Eye (tissue), 1 donor: Measurements from ENCODE around the gene SSR3.
A peak's percentile ranks its signal among the peaks of the same experiment; 100 is the strongest.

Experiments
- DNase-seq: peaks from one replicate; pipeline ENCODE4 v3.0.0-alpha.2; 2015

Gene SSR3

GRCh38 chr3:156535162-156535627, 19.7 kb downstream of the SSR3 start:
- peak; percentile 81 for DNase-seq

GRCh38 chr3:156533205-156533604, 21.7 kb downstream of the SSR3 start:
- no peak for DNase-seq

DNA sequence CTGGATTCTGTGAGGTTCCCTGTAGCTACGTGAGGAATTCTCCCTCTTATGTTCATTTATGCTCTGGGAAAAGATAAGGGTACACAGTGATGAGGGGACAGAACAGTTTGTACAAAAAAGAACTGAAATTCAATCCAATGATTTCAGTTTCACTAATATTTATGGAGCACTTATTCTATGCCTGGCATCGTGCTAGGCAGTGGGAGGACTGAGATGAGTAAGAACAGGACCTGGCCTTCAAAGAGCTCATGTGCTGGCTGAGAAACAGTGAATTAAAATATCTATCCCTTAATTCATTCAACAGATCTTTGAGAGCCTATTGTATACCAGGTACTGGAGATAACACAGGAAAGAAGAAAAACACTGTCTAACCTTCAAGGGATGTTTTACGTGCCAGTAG, 22.2 kb downstream of the SSR3 start:
- no peak for DNase-seq

- no peak for DNase-seq
These were observed 23.9 kb downstream of the SSR3 start for GRCh38 chr3:156530980-156531379.

- no peak for DNase-seq
These were observed 27.9 kb downstream of the SSR3 start for GRCh38 chr3:156527060-156527459.

DNA sequence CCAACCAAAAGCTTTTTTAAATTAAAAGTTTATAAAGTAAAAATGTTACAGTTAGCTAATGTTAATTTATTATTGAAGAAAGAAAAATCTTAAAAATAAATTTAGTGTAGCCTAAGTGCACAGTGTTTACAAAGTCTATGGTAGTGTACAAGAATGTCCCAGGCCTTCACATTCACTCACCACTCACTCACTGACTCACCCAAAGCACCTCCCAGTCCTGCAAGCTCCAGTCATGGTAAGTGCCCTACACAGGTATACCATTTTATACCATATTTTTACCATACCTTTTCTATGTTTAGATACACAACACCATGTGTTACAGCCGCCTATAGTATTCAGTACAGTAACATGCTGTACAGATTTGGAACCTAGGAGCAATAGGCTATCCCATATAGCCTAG, 29.1 kb downstream of the SSR3 start:
- DNase-seq: no peak

DNA sequence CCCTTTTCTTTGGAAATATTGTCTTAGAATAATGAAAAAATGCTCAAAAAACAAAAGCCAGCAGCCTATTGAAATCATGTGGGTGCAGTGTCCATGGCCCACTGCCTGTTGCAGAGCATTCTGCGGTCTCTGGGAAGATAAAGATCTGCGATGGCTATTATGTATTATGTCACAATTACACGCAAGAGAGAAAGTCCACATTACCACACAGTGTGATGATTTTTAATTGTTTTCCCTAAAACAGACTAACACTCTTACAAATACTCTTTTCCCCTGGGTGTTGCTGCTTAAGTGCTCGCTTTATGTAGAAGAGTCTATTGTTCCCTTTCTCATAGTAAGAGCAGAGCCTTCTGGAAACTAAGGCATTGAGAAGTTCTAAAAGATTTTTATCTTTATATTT, 32.2 kb downstream of the SSR3 start:
- no peak for DNase-seq

- no peak for DNase-seq
These were observed 35.2 kb downstream of the SSR3 start for GRCh38 chr3:156519758-156520162.

GRCh38 chr3:156518726-156519125, 36.2 kb downstream of the SSR3 start:
- peak; percentile 26 for DNase-seq

GRCh38 chr3:156516961-156517360, 38.0 kb downstream of the SSR3 start:
- no peak for DNase-seq

DNA sequence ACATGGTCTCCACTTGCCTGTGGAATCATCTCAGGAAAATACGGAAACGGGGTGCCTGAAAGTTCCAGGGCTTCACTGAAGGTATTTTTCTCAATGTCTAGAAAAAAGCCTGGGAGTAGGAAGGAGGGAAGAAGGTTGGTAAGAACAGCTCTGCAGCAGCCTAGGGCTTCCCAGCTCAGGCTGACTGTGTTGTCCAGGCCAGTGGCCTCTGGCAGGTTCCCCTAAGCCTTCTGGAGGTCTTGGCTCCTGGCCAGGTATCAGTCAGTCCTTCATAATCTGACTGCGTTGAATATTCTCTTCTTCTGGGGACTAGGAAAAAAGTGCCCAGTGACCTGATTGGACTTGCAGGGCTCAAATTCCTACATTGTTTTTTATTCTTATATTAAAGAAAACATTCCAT, 38.6 kb downstream of the SSR3 start:
- no peak for DNase-seq

GRCh38 chr3:156513619-156514018, 41.3 kb downstream of the SSR3 start:
- no peak for DNase-seq

GRCh38 chr3:156511987-156512677, 42.8 kb downstream of the SSR3 start:
- no peak for DNase-seq

DNA sequence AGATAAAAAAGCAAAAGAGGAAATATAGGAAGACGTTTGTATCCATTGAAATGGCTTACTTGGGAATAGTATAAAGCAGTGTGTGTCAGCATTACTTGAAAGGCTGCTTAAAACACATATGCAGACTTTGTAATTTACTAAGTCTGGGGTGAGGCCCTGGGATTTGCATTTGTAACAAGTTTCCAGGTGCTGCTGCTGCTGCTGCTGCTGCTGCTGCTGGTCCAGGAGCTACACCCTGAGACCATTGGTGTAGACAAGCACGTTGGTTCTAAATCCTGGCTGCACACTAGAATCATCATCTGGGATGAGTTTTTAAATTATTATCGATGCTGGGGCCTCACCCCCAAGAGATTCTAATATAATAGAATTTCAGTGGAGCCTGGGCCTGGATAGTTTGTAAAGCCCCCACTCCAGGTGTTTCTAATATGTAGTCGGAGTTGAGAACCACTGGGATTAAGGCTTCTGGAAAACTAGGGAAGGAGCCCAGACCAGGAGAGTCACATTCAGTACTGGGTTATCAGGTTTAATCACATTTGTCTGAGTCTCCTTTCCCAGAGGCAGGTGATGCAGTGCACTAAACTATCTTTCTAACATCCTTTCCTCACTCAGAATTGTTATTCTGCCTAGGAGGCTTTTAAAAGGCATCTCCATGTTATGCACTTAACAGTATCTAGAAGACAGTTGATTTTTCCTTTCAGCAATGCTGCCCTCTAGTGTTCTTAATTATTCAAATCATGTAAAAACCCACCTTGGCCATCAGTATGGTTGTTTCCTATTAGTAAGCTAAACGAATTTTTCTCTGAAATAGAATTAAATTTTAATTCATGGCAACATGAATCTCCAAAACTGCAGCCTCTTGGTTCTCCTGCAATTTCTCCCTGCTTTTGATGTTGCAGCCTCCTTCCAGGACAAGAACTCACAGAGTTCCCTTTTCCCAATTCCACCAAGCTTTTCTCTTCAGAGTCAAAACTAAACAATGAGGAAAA, 45.4 kb downstream of the SSR3 start:
- peak; percentile 87 for DNase-seq

- no peak for DNase-seq
These were observed 47.6 kb downstream of the SSR3 start for GRCh38 chr3:156507285-156507684.

DNA sequence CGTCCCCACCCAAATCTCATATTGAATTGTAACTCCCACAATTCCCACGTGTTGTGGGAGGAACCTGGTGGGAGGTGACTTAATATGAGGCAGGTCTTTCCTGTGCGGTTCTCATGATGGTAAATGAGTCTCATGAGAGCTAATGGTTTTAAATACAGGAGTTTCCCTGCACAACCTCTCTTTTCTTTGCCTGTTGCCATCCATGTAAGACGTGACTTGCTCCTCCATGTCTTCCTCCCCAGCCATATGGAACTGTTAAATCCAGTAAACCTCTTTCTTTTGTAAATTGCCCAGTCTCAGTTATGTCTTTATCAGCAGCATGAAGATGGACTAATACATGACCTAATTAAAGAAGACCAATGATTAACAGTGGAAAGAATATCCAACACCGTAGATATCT, 56.6 kb downstream of the SSR3 start:
- no peak for DNase-seq

- no peak for DNase-seq
These were observed 57.6 kb downstream of the SSR3 start for GRCh38 chr3:156497326-156497725.

DNA sequence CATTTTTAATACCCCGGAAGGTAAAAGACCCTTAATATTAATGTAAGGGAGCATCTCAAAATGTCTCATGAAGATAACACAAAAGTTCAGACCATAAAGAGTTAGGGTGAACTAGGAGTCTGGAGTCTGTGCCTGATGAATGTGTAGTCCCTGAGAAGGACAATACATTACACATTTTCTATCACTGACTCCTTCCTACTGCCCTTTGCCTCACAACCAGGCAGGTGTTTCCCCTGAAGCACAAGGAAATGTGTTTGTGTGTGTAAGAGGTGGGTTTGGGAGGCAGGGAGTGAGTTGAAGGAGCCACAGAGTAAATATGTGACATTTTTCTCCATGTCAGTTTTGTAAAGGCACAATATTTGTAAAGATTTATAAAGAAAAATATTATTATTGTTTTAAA, 59.1 kb downstream of the SSR3 start:
- DNase-seq: no peak

DNA sequence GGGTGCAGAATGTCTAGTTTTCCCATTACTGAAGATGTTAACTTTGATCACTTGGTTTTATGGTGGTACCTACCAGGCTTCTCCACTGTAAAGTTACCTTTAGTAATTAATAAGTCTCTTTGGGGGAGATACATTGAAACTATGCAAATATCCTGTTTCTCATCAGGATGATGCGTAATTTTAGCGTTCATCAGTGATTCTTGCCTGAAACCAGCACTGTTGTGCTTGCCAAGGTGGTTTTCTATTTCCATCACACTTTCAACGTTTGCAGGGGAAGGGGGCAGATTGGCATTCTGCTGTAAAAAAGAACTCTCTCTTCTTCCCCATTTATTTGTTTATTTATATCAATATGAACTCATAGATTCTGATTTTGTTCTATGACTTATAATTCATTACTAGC, 61.0 kb downstream of the SSR3 start:
- DNase-seq: no peak

DNA sequence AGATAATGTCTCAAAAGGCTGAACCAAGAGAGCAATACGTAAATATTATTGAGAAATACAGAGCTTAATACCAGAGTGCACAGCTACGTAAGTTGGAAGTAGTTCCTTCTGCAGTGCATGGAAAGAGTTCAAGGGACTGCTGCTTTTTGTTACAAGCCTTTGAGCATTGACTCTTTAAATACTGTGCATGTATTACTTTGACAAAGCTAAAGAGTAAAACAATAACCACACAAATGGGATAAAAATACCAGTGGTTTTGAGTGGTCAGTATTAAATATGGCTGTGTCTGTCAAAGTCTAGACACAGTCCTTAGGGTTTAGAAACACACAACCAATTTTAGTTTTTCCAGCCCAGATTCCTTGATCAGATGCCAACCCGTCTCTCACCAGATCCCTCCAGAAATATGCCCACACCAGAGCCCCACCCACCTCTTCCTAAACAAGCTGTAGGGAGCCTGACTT, 62.1 kb downstream of the SSR3 start:
- DNase-seq: no peak

GRCh38 chr3:156491192-156491591, 63.7 kb downstream of the SSR3 start:
- no peak for DNase-seq
